Prostate gland (tissue), 2 donors: ENCODE data around the gene NSF. TPM values are rescaled to one million over a fixed set of nuclear protein-coding genes. Genes with fewer than 3 reads are reported as not detected.
"Not testable (repeated sequence)": the region's sequence is repeated elsewhere in the genome, so short reads cannot be mapped to it uniquely, and the experiment has no call there.

Experiments used
- DNase-seq: peaks from one replicate; pipeline ENCODE4 v3.0.0-alpha.2; 2019; ENCODE audit warnings: low spot score
- H3K27ac ChIP-seq, 2 donors: fragments of 200-600 bp; sonication (generic); 2 replicates each; pipeline ENCODE4 v1.5.1; 2017 to 2019
- H3K27me3 ChIP-seq: fragments of 200-600 bp; sonication (generic); replicated peaks from 2 replicates; pipeline ENCODE4 v1.5.1; 2019; ENCODE audit not compliant: insufficient read depth
- H3K36me3 ChIP-seq, 2 donors: fragments of 200-600 bp; sonication (generic); 1 replicate in 1 of 2; 2 replicates in 1 of 2; pipeline versions ENCODE4 v1.5.1 to v1.8.1; 2017 to 2019
- H3K4me1 ChIP-seq: fragments of 200-600 bp; sonication (generic); replicated peaks from 2 replicates; pipeline ENCODE4 v1.5.1; 2019
- H3K4me3 ChIP-seq, 2 donors: fragments of 200-600 bp; sonication (generic); 2 replicates each; pipeline ENCODE4 v1.5.1; 2017 to 2019
- H3K9me3 ChIP-seq: fragments of 200-600 bp; sonication (generic); 2 replicates; pipeline ENCODE4 v1.5.1; 2017
- POLR2AphosphoS5 ChIP-seq: sonication (generic); formaldehyde crosslinking; IDR thresholded peaks from one replicate; pipeline ENCODE4 v1.6.1; 2017; ENCODE audit warnings: antibody characterized with exemption
- WGBS: methylation state at CpG from one replicate; pipeline ENCODE4 v1.1.5; 2018; 5-methylcytosine and 5-hydroxymethylcytosine counted together
- intact Hi-C: fragments of 100-400 bp; cut with DNase I; formaldehyde crosslinking; loops from one replicate; pipeline ENCODE4 v1.14.2; 2022
- total RNA-seq, 2 donors: library from RNA; depleted of rRNA; stranded (reverse); fragments of >200 nt; gene quantifications; one replicate each; pipeline ENCODE4 v1.1.0, GENCODE V29; 2016

Gene NSF
- 10 to 100 TPM; 24.7 to 48.1 TPM for total RNA-seq

- H3K4me3 ChIP-seq, H3K27me3 ChIP-seq, H3K9me3 ChIP-seq, intact Hi-C loops, H3K36me3 ChIP-seq, H3K27ac ChIP-seq, DNase-seq, H3K4me1 ChIP-seq: not testable (repeated sequence)
- WGBS: no CpG with 5 or more reads among the region's 95 CpGs
Observed at GRCh38 chr17:46590157-46591146, at the start of gene NSF. Gene NSF (plus strand): TSS chr17:46590669. CDS start chr17:46590776, 107 bp downstream.

- H3K27me3 ChIP-seq, H3K27ac ChIP-seq, H3K4me3 ChIP-seq, H3K4me1 ChIP-seq, DNase-seq, H3K36me3 ChIP-seq, intact Hi-C loops, H3K9me3 ChIP-seq: not testable (repeated sequence)
- 96% methylated on average over 9 of the region's 10 CpGs for WGBS
Observed at GRCh38 chr17:46548607-46549006, 41.9 kb upstream of the NSF start.

- intact Hi-C loops, H3K4me3 ChIP-seq, DNase-seq, H3K27ac ChIP-seq, H3K27me3 ChIP-seq, H3K36me3 ChIP-seq, H3K9me3 ChIP-seq, H3K4me1 ChIP-seq: not testable (repeated sequence)
- WGBS: no CpG with 5 or more reads among the region's 20 CpGs
Observed at GRCh38 chr17:46559155-46559554, 31.3 kb upstream of the NSF start.

- H3K36me3 ChIP-seq, H3K27ac ChIP-seq, H3K27me3 ChIP-seq, DNase-seq, H3K4me3 ChIP-seq, H3K4me1 ChIP-seq, intact Hi-C loops, H3K9me3 ChIP-seq: not testable (repeated sequence)
- WGBS: no CpG with 5 or more reads among the region's 3 CpGs
Observed at GRCh38 chr17:46560048-46560447, 30.4 kb upstream of the NSF start.

GRCh38 chr17:46566284-46566683 lies 24.2 kb upstream of the NSF start:
- intact Hi-C loops, H3K27ac ChIP-seq: not testable (repeated sequence)
- no CpG with 5 or more reads among the region's 2 CpGs for WGBS

GRCh38 chr17:46566980-46567379 lies 23.5 kb upstream of the NSF start:
- H3K4me3 ChIP-seq, H3K27me3 ChIP-seq, H3K27ac ChIP-seq, DNase-seq, H3K9me3 ChIP-seq, H3K36me3 ChIP-seq, intact Hi-C loops, H3K4me1 ChIP-seq: not testable (repeated sequence)
- no CpG with 5 or more reads among the region's 1 CpG for WGBS

More at GRCh38 chr17:46566284-46566683, 24.2 kb upstream of the NSF start:
- H3K4me3 ChIP-seq, DNase-seq, H3K36me3 ChIP-seq, H3K27me3 ChIP-seq, H3K9me3 ChIP-seq, H3K4me1 ChIP-seq: not testable (repeated sequence)

- intact Hi-C loops, DNase-seq, H3K27me3 ChIP-seq, H3K4me3 ChIP-seq, H3K27ac ChIP-seq, H3K9me3 ChIP-seq, H3K36me3 ChIP-seq, H3K4me1 ChIP-seq: not testable (repeated sequence)
- no CpG with 5 or more reads among the region's 4 CpGs for WGBS
Observed at GRCh38 chr17:46571796-46572195, 18.7 kb upstream of the NSF start.

- WGBS: no CpG with 5 or more reads among the region's 65 CpGs
- intact Hi-C loops, H3K36me3 ChIP-seq, H3K4me3 ChIP-seq, H3K27me3 ChIP-seq, H3K9me3 ChIP-seq, H3K4me1 ChIP-seq: not testable (repeated sequence)
- peak within 1 kb of the TSS; percentile 41 to 63 for H3K27ac ChIP-seq
- peak; percentile 68 for DNase-seq
- TF ChIP-seq POLR2AphosphoS5: peak; percentile 18
Observed at GRCh38 chr17:46579083-46580075, 11.1 kb upstream of the NSF start, which contains the start of gene ARL17A. Gene ARL17A (minus strand): TSS chr17:46579691. CDS start chr17:46576322, 3,369 bp downstream.

- H3K4me1 ChIP-seq, H3K27me3 ChIP-seq, H3K9me3 ChIP-seq, H3K4me3 ChIP-seq, DNase-seq, intact Hi-C loops, H3K36me3 ChIP-seq: not testable (repeated sequence)
- H3K27ac ChIP-seq: peak overlapping the region; percentile 41 to 63
- WGBS: 0% methylated on average over 4 of the region's 18 CpGs
Observed at GRCh38 chr17:46580082-46580481, 10.4 kb upstream of the NSF start.

- H3K36me3 ChIP-seq, H3K4me1 ChIP-seq, H3K27ac ChIP-seq, intact Hi-C loops, H3K9me3 ChIP-seq, H3K27me3 ChIP-seq, DNase-seq, H3K4me3 ChIP-seq: not testable (repeated sequence)
- no CpG with 5 or more reads among the region's 3 CpGs for WGBS
Observed at GRCh38 chr17:46585444-46585843, 5.0 kb upstream of the NSF start.

- H3K4me1 ChIP-seq, H3K4me3 ChIP-seq, H3K36me3 ChIP-seq, intact Hi-C loops, DNase-seq, H3K27ac ChIP-seq, H3K27me3 ChIP-seq, H3K9me3 ChIP-seq: not testable (repeated sequence)
- no CpG with 5 or more reads among the region's 7 CpGs for WGBS
Observed at GRCh38 chr17:46591332-46591731, 863 bp downstream of the NSF start.
